H9 (cell line): ENCODE results near the gene ROCK2. TPM values are rescaled to one million over a fixed set of nuclear protein-coding genes. Genes with fewer than 3 reads are reported as not detected.

Source experiments
- DNase-seq: peaks from one replicate; pipeline ENCODE4 v3.0.0-alpha.2; 2017
- H2AFZ ChIP-seq: one replicate; pipeline ENCODE4 v1.6.1; 2013; ENCODE audit warnings: mild to moderate bottlenecking, low read length, control low read depth, moderate library complexity
- H2AK5ac ChIP-seq: 2 replicates; pipeline ENCODE4 v1.6.1; 2013; ENCODE audit warnings: low read length, control low read depth, mixed read lengths; ENCODE audit not compliant: insufficient read length
- H2BK120ac ChIP-seq: one replicate; pipeline ENCODE4 v1.6.1; 2013; ENCODE audit warnings: low read depth, mild to moderate bottlenecking, low read length, control low read depth, inconsistent platforms; ENCODE audit not compliant: poor library complexity, severe bottlenecking
- H2BK12ac ChIP-seq: 2 replicates; pipeline ENCODE4 v1.6.1; 2013; ENCODE audit warnings: low read length, control low read depth, mixed read lengths, low read depth; ENCODE audit not compliant: insufficient read length
- H2BK15ac ChIP-seq: 2 replicates; pipeline ENCODE4 v1.6.1; 2013; ENCODE audit warnings: low read depth, low read length, control low read depth
- H2BK20ac ChIP-seq: one replicate; pipeline ENCODE4 v1.6.1; 2013; ENCODE audit warnings: low read depth, mild to moderate bottlenecking, low read length, control low read depth, inconsistent platforms; ENCODE audit not compliant: poor library complexity, severe bottlenecking
- H2BK5ac ChIP-seq: 2 replicates; pipeline ENCODE4 v1.6.1; 2013; ENCODE audit warnings: low read length, control low read depth, mixed read lengths; ENCODE audit not compliant: insufficient read length
- H3K14ac ChIP-seq: 2 replicates; pipeline ENCODE4 v1.6.1; 2013; ENCODE audit warnings: low read length, control low read depth; ENCODE audit not compliant: insufficient read depth
- H3K18ac ChIP-seq: 2 replicates; pipeline ENCODE4 v1.6.1; 2013; ENCODE audit warnings: low read depth, mild to moderate bottlenecking, mixed read lengths, low read length, control low read depth; ENCODE audit not compliant: insufficient read length
- H3K23ac ChIP-seq: 2 replicates; pipeline ENCODE4 v1.6.1; 2013; ENCODE audit warnings: low read length, control low read depth, mixed read lengths, low read depth; ENCODE audit not compliant: insufficient read length
- H3K23me2 ChIP-seq: 2 replicates; pipeline ENCODE4 v1.6.1; 2013; ENCODE audit warnings: low read depth, mild to moderate bottlenecking, mixed read lengths, low read length, control low read depth; ENCODE audit not compliant: insufficient read length, poor library complexity, severe bottlenecking
- H3K27ac ChIP-seq: 2 replicates; pipeline ENCODE4 v1.5.1; 2013; ENCODE audit warnings: low read length, control low read depth, mixed read lengths, low read depth; ENCODE audit not compliant: insufficient read length
- H3K27me3 ChIP-seq: 2 replicates; pipeline ENCODE4 v1.6.1; 2013; ENCODE audit warnings: low read length, control low read depth, inconsistent platforms; ENCODE audit not compliant: insufficient read depth
- H3K4ac ChIP-seq: 2 replicates; pipeline ENCODE4 v1.6.1; 2013; ENCODE audit warnings: low read depth, mild to moderate bottlenecking, control low read depth, inconsistent platforms, low read length, moderate library complexity
- H3K4me1 ChIP-seq: 2 replicates; pipeline ENCODE4 v1.6.1; 2013; ENCODE audit warnings: low read length, control low read depth, inconsistent platforms; ENCODE audit not compliant: insufficient read depth
- H3K4me2 ChIP-seq: 2 replicates; pipeline ENCODE4 v1.6.1; 2013; ENCODE audit warnings: low read length, control low read depth, mixed read lengths; ENCODE audit not compliant: insufficient read length, insufficient read depth
- H3K56ac ChIP-seq: 2 replicates; pipeline ENCODE4 v1.6.1; 2013; ENCODE audit warnings: low read depth, mild to moderate bottlenecking, mixed read lengths, low read length, control low read depth; ENCODE audit not compliant: insufficient read length
- H3K79me1 ChIP-seq: 2 replicates; pipeline ENCODE4 v1.6.1; 2013; ENCODE audit warnings: low read depth, mild to moderate bottlenecking, moderate library complexity, low read length, control low read depth, inconsistent platforms; ENCODE audit not compliant: insufficient read depth, poor library complexity, severe bottlenecking
- H3K79me2 ChIP-seq: 2 replicates; pipeline ENCODE4 v1.6.1; 2013; ENCODE audit warnings: low read length, control low read depth, inconsistent platforms; ENCODE audit not compliant: insufficient read depth
- H3K9ac ChIP-seq: 2 replicates; pipeline ENCODE4 v1.6.1; 2013; ENCODE audit warnings: low read length, control low read depth, mixed read lengths; ENCODE audit not compliant: insufficient read length; ENCODE audit errors: extremely low read depth
- H3K9me3 ChIP-seq: one replicate; pipeline ENCODE4 v1.6.1; 2013; ENCODE audit warnings: low read depth, low read length, inconsistent platforms; ENCODE audit not compliant: control insufficient read depth
- H3T11ph ChIP-seq: one replicate; pipeline ENCODE4 v1.6.1; 2013; ENCODE audit warnings: mild to moderate bottlenecking, low read length, control low read depth, inconsistent platforms
- H4K20me1 ChIP-seq: one replicate; pipeline ENCODE4 v1.6.1; 2013; ENCODE audit not compliant: control insufficient read depth, insufficient read length, insufficient read depth
- H4K5ac ChIP-seq: 2 replicates; pipeline ENCODE4 v1.6.1; 2013; ENCODE audit warnings: low read depth, mild to moderate bottlenecking, mixed read lengths, low read length, control low read depth; ENCODE audit not compliant: insufficient read length
- H4K8ac ChIP-seq: replicated peaks from 2 replicates; pipeline ENCODE4 v1.6.1; 2013; ENCODE audit warnings: low read length, control low read depth, mixed read lengths, low read depth; ENCODE audit not compliant: insufficient read length
- H4K91ac ChIP-seq: 2 replicates; pipeline ENCODE4 v1.6.1; 2013; ENCODE audit warnings: low read depth, mild to moderate bottlenecking, moderate library complexity, mixed read lengths, low read length, control low read depth; ENCODE audit not compliant: insufficient read length
- H3K27ac Mint-ChIP-seq, 3 experiments: 2 replicates in 2 of 3; 3 replicates in 1 of 3; pipeline ENCODE4 v1.8.0; 2020 to 2021; ENCODE audit warnings: mixed read lengths in 3 of 3, mild to moderate bottlenecking in 1 of 3, moderate library complexity in 1 of 3
- H3K27me3 Mint-ChIP-seq: 2 replicates; pipeline ENCODE4 v1.8.0; 2021; ENCODE audit warnings: low read depth, mild to moderate bottlenecking, moderate library complexity, mixed read lengths
- H3K36me3 Mint-ChIP-seq, 3 experiments: 2 replicates in 2 of 3; 3 replicates in 1 of 3; pipeline ENCODE4 v1.8.0; 2020 to 2021; ENCODE audit warnings: low read depth in 3 of 3, mixed read lengths in 3 of 3; ENCODE audit not compliant: insufficient read depth in 1 of 3
- H3K4me1 Mint-ChIP-seq, 2 experiments: 2 replicates each; pipeline ENCODE4 v1.8.0; 2020; ENCODE audit warnings: mixed read lengths in 2 of 2
- H3K4me3 Mint-ChIP-seq, 2 experiments: 2 replicates in 1 of 2; 3 replicates in 1 of 2; pipeline ENCODE4 v1.8.0; 2020 to 2021; ENCODE audit warnings: mild to moderate bottlenecking in 2 of 2, mixed read lengths in 2 of 2, moderate library complexity in 1 of 2
- H3K9me3 Mint-ChIP-seq, 2 experiments: 2 replicates in 1 of 2; 3 replicates in 1 of 2; pipeline ENCODE4 v1.8.0; 2020; ENCODE audit warnings: mild to moderate bottlenecking in 2 of 2, mixed read lengths in 2 of 2, moderate library complexity in 1 of 2
- WGBS: extraction: QIAGEN DNeasy Blood & Tissue Kit; methylation state at CpG from one replicate; pipeline ENCODE4 v1.1.7; 2013; ENCODE audit warnings: missing lambda C conversion rate, low lambda C conversion rate, mixed read lengths; ENCODE audit not compliant: insufficient read length; ENCODE audit errors: extremely low coverage; 5-methylcytosine and 5-hydroxymethylcytosine counted together
- total RNA-seq: library from RNA; stranded (reverse); gene quantifications from 2 replicates; pipeline ENCODE4 v1.2.1, GENCODE V29; 2021
- TF ChIP-seq, protein P1 (sequence below): fragments of 200-600 bp; sonication (generic); conservative IDR thresholded peaks from 3 replicates; pipeline ENCODE4 v1.8.0; 2021; ENCODE audit warnings: antibody characterized with exemption, mild to moderate bottlenecking

The ROCK2 gene
- total RNA-seq, 1 experiment from 2014 or later, result 33.2 TPM

DNA sequence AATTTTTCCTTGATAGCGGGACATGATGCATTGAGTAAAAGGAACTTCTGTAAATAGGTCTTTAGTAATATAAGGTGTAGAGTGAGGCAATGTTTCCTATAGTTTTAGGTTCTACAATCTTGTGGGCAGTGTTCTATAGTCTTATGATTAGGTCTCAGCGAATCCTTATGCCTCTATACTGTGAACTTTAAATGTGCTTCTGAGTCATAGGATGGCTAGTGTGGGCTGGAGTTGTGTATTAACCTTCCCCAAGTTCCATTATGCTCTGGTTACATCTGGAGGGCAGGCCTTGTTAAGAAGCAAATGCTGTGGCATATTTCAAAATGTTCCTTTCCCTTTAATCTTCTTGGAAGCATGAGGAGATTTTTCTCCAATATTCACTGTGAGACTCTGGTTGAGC lies 73.5 kb downstream of the ROCK2 start:
- DNase-seq, result no peak
- Mint-ChIP-seq H3K27ac (no peak overlapping the region), H3K27me3 (no peaks in the 10 kb centered on the region), H3K4me3 (no peak overlapping the region), H3K9me3 (no peaks in the 10 kb centered on the region), H3K36me3 (peaks cover 0 to 16% (median 8%) of the 10 kb centered on the region in 3 experiments; a peak in 4 of 7 replicates), H3K4me1 (peaks cover 8 to 13% of the 10 kb centered on the region in 2 experiments; a peak in 3 of 4 replicates)
- no peak overlapping the region for H2BK20ac ChIP-seq
- whole genome bisulfite sequencing, result no CpG with 5 or more reads among the region's 2 CpGs
- H4K8ac ChIP-seq, result no peak overlapping the region
- H4K20me1 ChIP-seq, result no peaks in the 10 kb centered on the region
- no peak overlapping the region for H2BK15ac ChIP-seq
- H3K14ac ChIP-seq, result no peak overlapping the region
- no peak overlapping the region for H3T11ph ChIP-seq
- no peaks in the 10 kb centered on the region for H3K9me3 ChIP-seq
- H3K23ac ChIP-seq, result no peak overlapping the region
- no peak overlapping the region for H2AK5ac ChIP-seq
- no peak overlapping the region for H2BK12ac ChIP-seq
- no peak overlapping the region for H4K91ac ChIP-seq
- H3K27me3 ChIP-seq, result no peaks in the 10 kb centered on the region
- H3K79me2 ChIP-seq, result no peaks in the 10 kb centered on the region
- H3K23me2 ChIP-seq, result no peaks in the 10 kb centered on the region
- H2BK120ac ChIP-seq, result no peak overlapping the region
- no peaks in the 10 kb centered on the region for H3K4me1 ChIP-seq
- H2AFZ ChIP-seq, result no peak overlapping the region
- H4K5ac ChIP-seq, result no peak overlapping the region
- no peak overlapping the region for H3K18ac ChIP-seq
- H3K4ac ChIP-seq, result no peak overlapping the region
- H3K79me1 ChIP-seq, result no peaks in the 10 kb centered on the region
- TF ChIP-seq, protein P1, sequence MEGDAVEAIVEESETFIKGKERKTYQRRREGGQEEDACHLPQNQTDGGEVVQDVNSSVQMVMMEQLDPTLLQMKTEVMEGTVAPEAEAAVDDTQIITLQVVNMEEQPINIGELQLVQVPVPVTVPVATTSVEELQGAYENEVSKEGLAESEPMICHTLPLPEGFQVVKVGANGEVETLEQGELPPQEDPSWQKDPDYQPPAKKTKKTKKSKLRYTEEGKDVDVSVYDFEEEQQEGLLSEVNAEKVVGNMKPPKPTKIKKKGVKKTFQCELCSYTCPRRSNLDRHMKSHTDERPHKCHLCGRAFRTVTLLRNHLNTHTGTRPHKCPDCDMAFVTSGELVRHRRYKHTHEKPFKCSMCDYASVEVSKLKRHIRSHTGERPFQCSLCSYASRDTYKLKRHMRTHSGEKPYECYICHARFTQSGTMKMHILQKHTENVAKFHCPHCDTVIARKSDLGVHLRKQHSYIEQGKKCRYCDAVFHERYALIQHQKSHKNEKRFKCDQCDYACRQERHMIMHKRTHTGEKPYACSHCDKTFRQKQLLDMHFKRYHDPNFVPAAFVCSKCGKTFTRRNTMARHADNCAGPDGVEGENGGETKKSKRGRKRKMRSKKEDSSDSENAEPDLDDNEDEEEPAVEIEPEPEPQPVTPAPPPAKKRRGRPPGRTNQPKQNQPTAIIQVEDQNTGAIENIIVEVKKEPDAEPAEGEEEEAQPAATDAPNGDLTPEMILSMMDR, result no peak
- no peak overlapping the region for H3K56ac ChIP-seq
- H2BK5ac ChIP-seq, result no peak overlapping the region
- H3K27ac ChIP-seq, result no peak overlapping the region
- H3K9ac ChIP-seq, result no peak overlapping the region
- no peak overlapping the region for H3K4me2 ChIP-seq
